SHP77 (cell line): Measurements from ENCODE around the gene ADAM21.
"Not testable (repeated sequence)": the region's sequence is repeated elsewhere in the genome, so short reads cannot be mapped to it uniquely, and the experiment has no call there.

Experiments
- DNase-seq, 2 experiments: peaks; one replicate each; lab custom pipeline; 2025; lab: John Stamatoyannopoulos, UW

ADAM21 gene

GRCh38 chr14:70477356-70478105 is 25.6 kb downstream of the ADAM21 start:
- not testable (repeated sequence) for DNase-seq

GRCh38 chr14:70489579-70490200 is 37.7 kb downstream of the ADAM21 start:
- DNase-seq: no peak

GRCh38 chr14:70498191-70498590 is 46.2 kb downstream of the ADAM21 start:
- no peak for DNase-seq
